ENCODE data around the gene PDIA5.

GRCh38 chr3:123110282-123110975 lies 43.6 kb downstream of the PDIA5 start:
- TF ChIP-seq, protein P1, sequence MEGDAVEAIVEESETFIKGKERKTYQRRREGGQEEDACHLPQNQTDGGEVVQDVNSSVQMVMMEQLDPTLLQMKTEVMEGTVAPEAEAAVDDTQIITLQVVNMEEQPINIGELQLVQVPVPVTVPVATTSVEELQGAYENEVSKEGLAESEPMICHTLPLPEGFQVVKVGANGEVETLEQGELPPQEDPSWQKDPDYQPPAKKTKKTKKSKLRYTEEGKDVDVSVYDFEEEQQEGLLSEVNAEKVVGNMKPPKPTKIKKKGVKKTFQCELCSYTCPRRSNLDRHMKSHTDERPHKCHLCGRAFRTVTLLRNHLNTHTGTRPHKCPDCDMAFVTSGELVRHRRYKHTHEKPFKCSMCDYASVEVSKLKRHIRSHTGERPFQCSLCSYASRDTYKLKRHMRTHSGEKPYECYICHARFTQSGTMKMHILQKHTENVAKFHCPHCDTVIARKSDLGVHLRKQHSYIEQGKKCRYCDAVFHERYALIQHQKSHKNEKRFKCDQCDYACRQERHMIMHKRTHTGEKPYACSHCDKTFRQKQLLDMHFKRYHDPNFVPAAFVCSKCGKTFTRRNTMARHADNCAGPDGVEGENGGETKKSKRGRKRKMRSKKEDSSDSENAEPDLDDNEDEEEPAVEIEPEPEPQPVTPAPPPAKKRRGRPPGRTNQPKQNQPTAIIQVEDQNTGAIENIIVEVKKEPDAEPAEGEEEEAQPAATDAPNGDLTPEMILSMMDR (IDR thresholded peaks at IDR 0.05): no peak
- TF ChIP-seq POLR2A (IDR thresholded peaks at IDR 0.05): no peak
